ENCODE results near the gene CDC40.
"Not testable (repeated sequence)": the region's sequence is repeated elsewhere in the genome, so short reads cannot be mapped to it uniquely, and the experiment has no call there.

CDC40 gene

GRCh38 chr6:110201151-110201884, 21.1 kb downstream of the CDC40 start:
- no peak for DNase-seq

GRCh38 chr6:110207652-110208051, 27.4 kb downstream of the CDC40 start:
- no peak for DNase-seq

- DNase-seq = no peak
Observed at GRCh38 chr6:110211753-110212152, 31.5 kb downstream of the CDC40 start.

GRCh38 chr6:110214338-110214737, 34.1 kb downstream of the CDC40 start:
- no peak for DNase-seq

GRCh38 chr6:110216140-110216539, 35.9 kb downstream of the CDC40 start:
- no peak for DNase-seq

- no peak for DNase-seq
Observed at GRCh38 chr6:110217266-110217665, 37.0 kb downstream of the CDC40 start.

- DNase-seq = no peak
Observed at GRCh38 chr6:110221738-110222137, 41.5 kb downstream of the CDC40 start.

GRCh38 chr6:110226261-110226660, 46.0 kb downstream of the CDC40 start:
- DNase-seq = no peak

- DNase-seq = no peak
Observed at GRCh38 chr6:110232450-110232849, 52.2 kb downstream of the CDC40 start.

GRCh38 chr6:110233770-110234374, 53.6 kb downstream of the CDC40 start:
- no peak for DNase-seq

- DNase-seq = not testable (repeated sequence)
Observed at GRCh38 chr6:110236007-110236406, 55.8 kb downstream of the CDC40 start.

- no peak for DNase-seq
Observed at GRCh38 chr6:110239526-110240274, 59.5 kb downstream of the CDC40 start.

- DNase-seq = not testable (repeated sequence)
Observed at GRCh38 chr6:110244621-110245020, 64.4 kb downstream of the CDC40 start.

- DNase-seq = no peak
Observed at GRCh38 chr6:110246378-110246777, 66.2 kb downstream of the CDC40 start.

- no peak for DNase-seq
Observed at GRCh38 chr6:110246900-110247546, 66.8 kb downstream of the CDC40 start.

- no peak for DNase-seq
Observed at GRCh38 chr6:110250058-110250457, 69.8 kb downstream of the CDC40 start.

- no peak for DNase-seq
Observed at GRCh38 chr6:110250838-110251237, 70.6 kb downstream of the CDC40 start.

- no peak for DNase-seq
Observed at GRCh38 chr6:110255211-110255750, 75.1 kb downstream of the CDC40 start.

- DNase-seq = no peak
Observed at GRCh38 chr6:110256366-110256765, 76.1 kb downstream of the CDC40 start.

GRCh38 chr6:110265273-110265672, 85.0 kb downstream of the CDC40 start:
- DNase-seq = no peak

GRCh38 chr6:110266996-110267395, 86.8 kb downstream of the CDC40 start:
- no peak for DNase-seq

GRCh38 chr6:110269623-110270022, 89.4 kb downstream of the CDC40 start:
- no peak for DNase-seq

GRCh38 chr6:110270165-110270564, 89.9 kb downstream of the CDC40 start:
- no peak for DNase-seq

All from stimulated activated CD4-positive, alpha-beta T cell treated with anti-CD3 and anti-CD28 coated beads, Interleukin-4, amount 100 ng/mL, for 1 hour (primary cell).